CD8-positive, alpha-beta memory T cell (primary cell): ENCODE data around the gene ZNF134. TPM values are rescaled to one million over a fixed set of nuclear protein-coding genes. Genes with fewer than 3 reads are reported as not detected.

Experiments used
- CTCF ChIA-PET: fragments of 350-600 bp; sonication (Branson Sonifier 250); formaldehyde crosslinking; loops from one replicate; lab custom pipeline; 2021; ENCODE audit warnings: antibody characterized with exemption; lab: Charles Lee
- POLR2A ChIA-PET: fragments of 350-600 bp; sonication (Branson Sonifier 250); formaldehyde crosslinking; loops from one replicate; lab custom pipeline; 2021; ENCODE audit warnings: antibody characterized with exemption; lab: Charles Lee
- DNase-seq, 5 donors: peaks; one replicate each; pipeline versions ENCODE4 v3.0.0 to v3.0.0-alpha.2; 2020 to 2022; ENCODE audit warnings: mixed read lengths in 1 of 5
- H3K27ac ChIP-seq: one replicate; pipeline ENCODE4 v1.7.0; 2013; ENCODE audit warnings: low read depth, mild to moderate bottlenecking, low read length, moderate library complexity
- H3K27me3 ChIP-seq: 2 replicates; pipeline ENCODE4 v1.7.0; 2013; ENCODE audit warnings: low read length, mild to moderate bottlenecking; ENCODE audit not compliant: insufficient read depth, poor library complexity, severe bottlenecking
- H3K36me3 ChIP-seq: 2 replicates; pipeline ENCODE4 v1.7.0; 2013; ENCODE audit warnings: mild to moderate bottlenecking, low read length, moderate library complexity; ENCODE audit not compliant: insufficient read depth
- H3K4me1 ChIP-seq: 2 replicates; pipeline ENCODE4 v1.7.0; 2013; ENCODE audit warnings: mild to moderate bottlenecking, low read length, moderate library complexity; ENCODE audit not compliant: insufficient read depth
- H3K4me3 ChIP-seq: 2 replicates; pipeline ENCODE4 v1.7.0; 2013; ENCODE audit warnings: mild to moderate bottlenecking, low read length
- H3K9me3 ChIP-seq: 2 replicates; pipeline ENCODE4 v1.7.0; 2013; ENCODE audit warnings: mild to moderate bottlenecking, low read length
- H3K27ac Mint-ChIP-seq, 8 donors: one replicate each; pipeline ENCODE4 v1.8.0; 2020 to 2021; ENCODE audit warnings: mixed read lengths in 8 of 8, mild to moderate bottlenecking in 6 of 8, inconsistent platforms in 3 of 8, moderate library complexity in 3 of 8
- H3K27me3 Mint-ChIP-seq, 2 donors: one replicate each; pipeline ENCODE4 v1.8.0; 2020 to 2021; ENCODE audit warnings: mixed read lengths in 2 of 2, mild to moderate bottlenecking in 1 of 2, moderate library complexity in 1 of 2
- H3K36me3 Mint-ChIP-seq, 3 donors: one replicate each; pipeline ENCODE4 v1.8.0; 2020 to 2021; ENCODE audit warnings: mixed read lengths in 3 of 3, inconsistent platforms in 1 of 3, mild to moderate bottlenecking in 1 of 3
- H3K4me1 Mint-ChIP-seq, 3 donors: one replicate each; pipeline ENCODE4 v1.8.0; 2020 to 2021; ENCODE audit warnings: mixed read lengths in 3 of 3, inconsistent platforms in 1 of 3, mild to moderate bottlenecking in 1 of 3
- H3K4me3 Mint-ChIP-seq, 7 donors: one replicate each; pipeline ENCODE4 v1.8.0; 2020 to 2021; ENCODE audit warnings: mixed read lengths in 7 of 7, mild to moderate bottlenecking in 6 of 7, moderate library complexity in 4 of 7, inconsistent platforms in 2 of 7
- H3K9me3 Mint-ChIP-seq, 5 donors: one replicate each; pipeline ENCODE4 v1.8.0; 2020 to 2022; ENCODE audit warnings: mixed read lengths in 5 of 5, mild to moderate bottlenecking in 3 of 5, moderate library complexity in 2 of 5, inconsistent platforms in 1 of 5
- polyA plus RNA-seq: library from polyadenylated mRNA; unstranded; fragments of 300-500 nt; fragmentation: Illumina TruSeq; gene quantifications from one replicate; pipeline ENCODE4 v1.2.3, GENCODE V29; 2021
- total RNA-seq, 2 experiments: library from RNA; stranded (reverse); gene quantifications; one replicate each; pipeline ENCODE4 v1.2.3, GENCODE V29; 2021

Gene ZNF134
- total and polyA plus RNA-seq, 3 experiments from 2014 or later = 14.3 to 22.1 (median 19.1) TPM

DNA sequence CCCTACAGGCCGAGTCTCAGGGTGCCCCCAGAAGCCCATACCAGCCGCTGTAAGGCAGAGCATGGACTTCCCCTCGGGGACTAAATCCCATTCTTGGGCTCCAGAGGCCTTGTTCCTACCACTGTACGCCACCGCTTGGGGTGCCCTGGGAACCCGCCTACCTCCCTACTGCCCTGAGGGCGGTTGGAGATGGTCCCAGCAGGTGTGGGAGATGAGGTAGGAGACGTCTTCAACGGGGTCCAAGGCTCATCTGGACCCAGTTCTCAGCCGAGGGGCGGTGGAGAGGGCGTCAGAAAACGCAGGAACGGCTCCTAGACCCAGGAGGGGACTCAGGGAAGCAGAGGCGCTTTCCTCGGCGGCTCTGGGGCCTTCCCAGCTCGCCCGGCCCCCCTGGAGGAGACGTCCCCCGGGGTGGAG, 30.9 kb upstream of the ZNF134 start:
- Mint-ChIP-seq H3K36me3 (peaks cover 26 to 59% (median 40%) of the 10 kb centered on the region in 3 donors), H3K27ac (peak overlapping the region in 2 of 8 donors; percentile 32 to 72), H3K4me3 (peak overlapping the region in 5 of 7 donors; percentile 1 to 92 (median 49)), H3K4me1 (peaks cover 23 to 36% (median 27%) of the 10 kb centered on the region in 3 donors), H3K27me3 (no peaks in the 10 kb centered on the region), H3K9me3 (peaks cover 16 to 65% (median 53%) of the 10 kb centered on the region in 5 donors)
- POLR2A ChIA-PET = interaction anchor here (0.5 to 1.0 kb wide), 3 partner anchors 32 to 749 kb away, joined by 3 to 4 read pairs (median 3); partner anchors contain the start of gene ZNF154
- H3K36me3 ChIP-seq = peaks cover 1% of the 10 kb centered on the region
- peak overlapping the region; percentile 71 for H3K4me3 ChIP-seq
- H3K27ac ChIP-seq = no peak overlapping the region
- H3K4me1 ChIP-seq = peaks cover 25% of the 10 kb centered on the region
- H3K9me3 ChIP-seq = peaks cover 26% of the 10 kb centered on the region
- CTCF ChIA-PET = interaction anchor here (1.2 kb wide), 1 partner anchor 31 kb away, joined by 3 read pairs; the partner anchor contains the start of gene ZNF134
- H3K27me3 ChIP-seq = no peaks in the 10 kb centered on the region
- DNase-seq = no peak

DNA sequence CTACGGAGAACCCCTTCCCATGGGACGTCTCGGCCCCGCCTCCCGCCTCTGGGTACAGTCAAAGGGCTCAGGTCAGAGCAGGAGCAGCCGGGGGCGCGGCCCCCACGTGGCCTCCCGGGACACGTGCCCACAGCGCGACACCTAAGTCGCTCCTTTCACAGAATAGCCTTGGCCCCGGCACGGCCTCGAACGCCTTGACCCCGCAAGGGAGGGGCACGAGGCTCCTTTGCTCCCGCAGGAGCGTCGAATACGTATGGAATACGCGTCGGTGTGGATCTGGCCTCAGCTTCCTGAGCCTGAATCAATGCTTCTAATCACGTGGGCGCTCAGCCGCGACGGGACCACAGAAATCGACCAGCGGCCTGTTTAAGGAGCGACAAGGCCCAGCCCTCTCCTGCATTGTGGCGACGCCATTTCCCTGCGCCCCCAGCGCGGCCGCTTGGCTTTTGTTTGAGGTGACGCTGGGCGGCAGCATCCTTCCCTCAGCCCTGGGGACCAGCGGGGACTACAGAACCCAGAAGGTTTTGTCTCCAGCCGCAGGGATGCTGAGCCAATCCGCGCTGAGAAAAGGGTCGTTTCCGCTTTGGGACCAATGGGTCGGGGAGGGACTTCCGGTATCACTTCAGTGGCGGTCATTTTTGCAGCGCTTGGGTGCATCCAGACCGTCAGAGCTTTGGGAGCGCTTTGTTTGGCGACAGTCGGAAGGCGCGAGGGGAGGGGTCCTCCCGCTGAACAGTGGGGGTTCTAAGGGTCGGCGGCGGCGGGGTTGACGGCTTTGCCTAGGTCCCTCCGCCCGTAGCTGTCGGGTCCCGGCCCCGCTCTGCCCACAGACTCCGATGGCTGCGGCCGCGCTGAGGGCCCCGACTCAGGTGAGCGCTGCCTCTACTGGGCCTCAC, 30.3 kb upstream of the ZNF134 start, which contains the start of gene ZIK1:
Gene ZIK1, plus strand, starts transcription at position 625 of the 896 bp plus-strand sequence. Its CDS starts 212 bp downstream, at position 837.
- no peak within 1 kb of the TSS for H3K27ac ChIP-seq
- POLR2A ChIA-PET = interaction anchor here (0.5 to 1.2 kb wide), 3 partner anchors 30 to 749 kb away, joined by 3 to 4 read pairs (median 3); partner anchors contain the start of genes ZNF134 and ZNF587

DNA sequence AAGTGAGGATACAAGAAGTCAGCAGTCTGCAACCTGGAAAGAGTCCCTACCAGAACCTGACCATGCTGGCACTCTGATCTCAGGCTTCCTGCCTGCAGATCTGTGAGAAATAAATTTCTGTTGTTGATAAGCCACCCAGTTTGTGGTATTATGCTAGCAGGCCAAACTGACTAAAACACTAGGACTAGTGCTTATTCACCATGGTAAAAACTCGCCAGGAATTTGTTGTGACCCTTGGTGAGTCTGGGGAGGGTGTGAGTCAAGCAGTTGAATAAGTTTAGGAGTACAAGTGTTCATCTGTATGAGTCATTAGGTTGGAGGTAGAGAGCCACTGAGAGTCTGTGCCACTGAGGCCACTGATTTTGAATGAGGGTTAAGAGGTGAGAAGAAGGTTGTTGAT, 26.5 kb upstream of the ZNF134 start:
- Histone ChIP-seq H3K27ac (no peak overlapping the region), H3K27me3 (no peaks in the 10 kb centered on the region), H3K36me3 (peaks cover 27% of the 10 kb centered on the region), H3K4me1 (peaks cover 16% of the 10 kb centered on the region), H3K4me3 (no peak overlapping the region), H3K9me3 (peaks cover 65% of the 10 kb centered on the region)
- Mint-ChIP-seq H3K36me3 (peaks cover 39 to 81% (median 78%) of the 10 kb centered on the region in 3 donors), H3K9me3 (peaks cover 24 to 88% (median 81%) of the 10 kb centered on the region in 5 donors), H3K4me3 (no peak overlapping the region), H3K27ac (no peak overlapping the region), H3K27me3 (peaks cover 0 to 3% of the 10 kb centered on the region in 2 donors), H3K4me1 (peaks cover 15 to 24% (median 18%) of the 10 kb centered on the region in 3 donors)
- ChIA-PET POLR2A (no interaction called here), CTCF (no interaction called here)
- DNase-seq = no peak

More for the DNA sequence above, 30.3 kb upstream of the ZNF134 start, which contains the start of gene ZIK1:
- H3K27me3 Mint-ChIP-seq = no peaks in the 10 kb centered on the region
- H3K9me3 Mint-ChIP-seq = peaks cover 16 to 70% (median 59%) of the 10 kb centered on the region in 5 donors
- H3K9me3 ChIP-seq = peaks cover 30% of the 10 kb centered on the region
- H3K36me3 ChIP-seq = peaks cover 8% of the 10 kb centered on the region
- H3K36me3 Mint-ChIP-seq = peaks cover 29 to 64% (median 45%) of the 10 kb centered on the region in 3 donors
- H3K27me3 ChIP-seq = no peaks in the 10 kb centered on the region
- H3K27ac Mint-ChIP-seq = peak within 1 kb of the TSS; percentile 32 to 89 (median 80)
- peak; percentile 75 to 94 (median 87) for DNase-seq
- peaks cover 23% of the 10 kb centered on the region for H3K4me1 ChIP-seq
- peaks cover 21 to 32% (median 23%) of the 10 kb centered on the region in 3 donors for H3K4me1 Mint-ChIP-seq
- H3K4me3 Mint-ChIP-seq = peak within 1 kb of the TSS; percentile 88 to 98 (median 91)
- CTCF ChIA-PET = interaction anchor here (1.2 kb wide), 1 partner anchor 30 kb away, joined by 3 read pairs; the partner anchor contains the start of gene ZNF134
- H3K4me3 ChIP-seq = peak within 1 kb of the TSS; percentile 71

DNA sequence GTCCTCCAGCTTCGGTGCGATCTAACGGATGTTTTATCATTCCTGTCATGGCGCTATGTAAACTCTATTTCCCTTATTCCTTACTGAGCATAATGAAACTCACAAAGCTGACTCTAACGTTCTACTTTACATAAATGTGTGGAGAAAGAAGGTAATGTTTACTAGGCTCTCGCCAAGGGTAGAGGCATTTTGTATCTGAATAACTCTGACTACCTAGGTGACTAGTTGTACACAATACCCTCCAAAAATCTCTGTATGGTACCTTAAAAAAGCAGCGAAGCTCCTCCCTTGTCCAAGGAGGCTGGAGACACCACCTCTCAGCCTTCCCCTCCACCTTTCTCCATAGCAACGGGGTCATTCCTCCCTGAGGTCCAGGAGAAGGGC, 14.7 kb upstream of the ZNF134 start:
- no peaks in the 10 kb centered on the region for H3K27me3 Mint-ChIP-seq
- no peaks in the 10 kb centered on the region for H3K27me3 ChIP-seq
- peaks cover 6% of the 10 kb centered on the region for H3K9me3 ChIP-seq
- H3K36me3 Mint-ChIP-seq = peaks cover 25 to 48% (median 31%) of the 10 kb centered on the region in 3 donors
- H3K4me3 ChIP-seq = peak overlapping the region; percentile 79
- peak overlapping the region in 7 of 8 donors; percentile 44 to 98 (median 78) for H3K27ac Mint-ChIP-seq
- peaks cover 9% of the 10 kb centered on the region for H3K36me3 ChIP-seq
- no peak overlapping the region for H3K27ac ChIP-seq
- peaks cover 15% of the 10 kb centered on the region for H3K4me1 ChIP-seq
- H3K4me3 Mint-ChIP-seq = peak overlapping the region; percentile 85 to 94 (median 87)
- no peak for DNase-seq
- POLR2A ChIA-PET = interaction anchor here (0.9 to 1.0 kb wide), 3 partner anchors 15 to 33 kb away, joined by 3 to 4 read pairs (median 3); partner anchors contain the start of genes ZNF134 and ZNF416
- CTCF ChIA-PET = no interaction called here
- peaks cover 9 to 54% (median 40%) of the 10 kb centered on the region in 5 donors for H3K9me3 Mint-ChIP-seq
- peaks cover 22 to 34% (median 31%) of the 10 kb centered on the region in 3 donors for H3K4me1 Mint-ChIP-seq

DNA sequence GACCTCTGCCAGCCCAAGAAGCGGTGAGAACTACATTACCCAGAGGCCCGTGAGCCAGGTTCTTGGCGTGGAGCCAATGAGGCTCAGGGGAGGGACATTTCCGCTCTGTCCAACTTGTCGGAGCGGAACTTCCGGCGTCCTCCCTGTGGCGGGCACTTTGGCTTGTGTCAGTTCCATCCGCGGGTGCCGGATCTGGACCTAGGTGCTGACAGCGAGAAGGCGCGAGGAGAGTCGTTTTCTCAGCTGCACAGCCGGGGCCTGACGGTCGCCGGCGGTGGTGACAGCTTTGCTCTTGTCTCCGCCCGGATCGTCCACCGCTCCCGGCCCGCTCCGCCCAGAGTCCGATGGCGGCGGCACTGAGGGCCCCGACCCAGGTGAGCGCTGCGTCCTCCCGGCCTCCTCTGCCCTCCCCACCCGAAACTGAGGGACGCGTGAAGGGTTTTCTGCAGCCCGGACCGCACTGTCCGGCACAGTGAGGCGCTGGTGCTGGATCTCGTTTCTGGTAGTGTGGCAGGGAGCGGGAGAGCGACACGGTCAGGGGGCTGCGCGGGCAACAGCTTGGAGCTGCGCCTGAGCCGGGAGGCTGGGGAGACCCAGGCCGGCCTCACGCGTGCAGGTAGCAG, 14.2 kb upstream of the ZNF134 start, which contains the start of gene ZNF530:
Gene ZNF530, plus strand, starts transcription at position 125 of the 623 bp plus-strand sequence. CDS start 4,461 bp downstream, outside the sequence.
- H3K9me3 Mint-ChIP-seq = peaks cover 9 to 55% (median 42%) of the 10 kb centered on the region in 5 donors

DNA sequence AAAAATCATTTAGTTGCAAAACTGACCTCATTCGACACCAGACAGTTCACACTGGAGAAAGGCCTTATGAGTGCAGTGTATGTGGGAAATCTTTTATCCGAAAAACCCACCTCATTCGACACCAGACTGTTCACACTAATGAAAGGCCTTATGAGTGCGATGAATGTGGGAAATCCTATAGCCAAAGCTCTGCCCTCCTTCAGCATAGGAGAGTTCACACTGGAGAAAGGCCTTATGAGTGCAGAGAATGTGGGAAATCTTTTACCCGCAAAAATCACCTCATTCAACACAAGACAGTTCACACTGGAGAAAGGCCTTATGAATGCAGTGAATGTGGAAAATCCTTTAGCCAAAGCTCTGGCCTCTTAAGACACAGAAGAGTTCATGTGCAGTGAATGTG, 7.1 kb upstream of the ZNF134 start:
- Histone ChIP-seq H3K36me3 (peaks cover 30% of the 10 kb centered on the region), H3K4me3 (no peak overlapping the region), H3K9me3 (peaks cover 39% of the 10 kb centered on the region), H3K27ac (no peak overlapping the region), H3K27me3 (no peaks in the 10 kb centered on the region), H3K4me1 (no peaks in the 10 kb centered on the region)
- DNase-seq = no peak
- Mint-ChIP-seq H3K4me3 (no peak overlapping the region), H3K27me3 (no peaks in the 10 kb centered on the region), H3K4me1 (peaks cover 1 to 6% (median 2%) of the 10 kb centered on the region in 3 donors), H3K36me3 (peaks cover 40 to 73% (median 57%) of the 10 kb centered on the region in 3 donors), H3K9me3 (peaks cover 11 to 88% (median 69%) of the 10 kb centered on the region in 5 donors), H3K27ac (peak overlapping the region in 1 of 8 donors; percentile 33)
- ChIA-PET CTCF (no interaction called here), POLR2A (no interaction called here)

More for the DNA sequence above, 14.2 kb upstream of the ZNF134 start, which contains the start of gene ZNF530:
- CTCF ChIA-PET = no interaction called here
- POLR2A ChIA-PET = interaction anchor here (0.9 to 1.0 kb wide), 3 partner anchors 14 to 33 kb away, joined by 3 to 4 read pairs (median 3); partner anchors contain the start of genes ZNF134 and ZNF416
- H3K36me3 Mint-ChIP-seq = peaks cover 30 to 50% (median 36%) of the 10 kb centered on the region in 3 donors
- no peaks in the 10 kb centered on the region for H3K27me3 Mint-ChIP-seq
- Histone ChIP-seq H3K36me3 (peaks cover 14% of the 10 kb centered on the region), H3K4me1 (peaks cover 15% of the 10 kb centered on the region), H3K4me3 (peak within 1 kb of the TSS; percentile 79), H3K9me3 (peaks cover 11% of the 10 kb centered on the region), H3K27ac (peak within 1 kb of the TSS; percentile 14), H3K27me3 (no peaks in the 10 kb centered on the region)
- peak within 1 kb of the TSS in 7 of 8 donors; percentile 44 to 98 (median 78) for H3K27ac Mint-ChIP-seq
- H3K4me1 Mint-ChIP-seq = peaks cover 22 to 34% (median 31%) of the 10 kb centered on the region in 3 donors
- DNase-seq = peak; percentile 70 to 89 (median 76)
- H3K4me3 Mint-ChIP-seq = peak within 1 kb of the TSS; percentile 85 to 94 (median 87)

DNA sequence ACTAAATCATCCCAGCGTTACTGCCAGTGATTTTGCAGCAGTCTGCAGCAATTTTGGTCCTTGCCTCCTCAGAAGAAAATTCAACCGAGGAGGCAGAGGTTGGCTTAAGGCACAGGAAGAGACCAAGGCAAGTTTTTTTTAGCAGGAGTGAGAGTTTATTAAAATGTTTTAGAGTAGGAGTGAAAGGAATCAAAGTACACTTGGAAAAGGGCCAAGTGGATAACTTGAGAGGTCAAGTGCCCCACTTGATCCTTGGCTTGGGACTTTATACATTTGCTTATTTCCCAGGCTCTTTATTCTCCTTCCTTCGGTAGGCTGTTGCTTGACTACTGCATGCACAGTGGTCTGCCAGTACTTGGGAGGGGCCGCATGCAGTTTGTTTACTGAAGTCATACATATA, 2.9 kb upstream of the ZNF134 start:
- peaks cover 19 to 25% (median 23%) of the 10 kb centered on the region in 3 donors for H3K4me1 Mint-ChIP-seq
- H3K4me1 ChIP-seq = peaks cover 17% of the 10 kb centered on the region
- no peak overlapping the region for H3K4me3 ChIP-seq
- CTCF ChIA-PET = no interaction called here
- peaks cover 10% of the 10 kb centered on the region for H3K36me3 ChIP-seq
- H3K36me3 Mint-ChIP-seq = peaks cover 19 to 55% (median 42%) of the 10 kb centered on the region in 3 donors
- H3K27me3 Mint-ChIP-seq = no peaks in the 10 kb centered on the region
- DNase-seq = no peak
- no peak overlapping the region for H3K27ac ChIP-seq
- H3K27me3 ChIP-seq = no peaks in the 10 kb centered on the region
- H3K9me3 Mint-ChIP-seq = peaks cover 21 to 74% (median 56%) of the 10 kb centered on the region in 5 donors
- POLR2A ChIA-PET = no interaction called here
- H3K9me3 ChIP-seq = peaks cover 31% of the 10 kb centered on the region
- H3K27ac Mint-ChIP-seq = no peak overlapping the region
- H3K4me3 Mint-ChIP-seq = peak overlapping the region in 1 of 7 donors; percentile 27
